K562 (cell line): Measurements from ENCODE around the gene CDC42SE2. TPM values are rescaled to one million over a fixed set of nuclear protein-coding genes. Genes with fewer than 3 reads are reported as not detected.

Source experiments
- ATAC-seq: fragments of 200-7000 bp; cut with Tn5 transposase; 3 replicates; pipeline ENCODE4 v1.9.1; 2020; ENCODE audit warnings: moderate library complexity
- BruUV-seq: library from RNA; stranded (reverse); fragments of 400-500 nt; replicated peaks from 2 replicates; lab custom pipeline; 2021; lab: Mats Ljungman, UMichigan
- CTCF ChIA-PET: fragments of 300-600 bp; formaldehyde crosslinking; extraction: SDS; loops from one replicate; lab custom pipeline; 2021; ENCODE audit warnings: low intra/inter-chr PET ratio; lab: Yijun Ruan, JAX
- POLR2A ChIA-PET: fragments of 300-600, 350-650 bp; sonication (Branson Sonifier 250); formaldehyde crosslinking; extraction: SDS; loops from one replicate; lab custom pipeline; 2021; ENCODE audit warnings: antibody characterized with exemption, inconsistent platforms; lab: Yijun Ruan, JAX
- DNase-seq, 4 experiments: peaks; one replicate each; pipeline versions ENCODE4 v3.0.0 to v3.0.0-alpha.2; 2011 to 2018; ENCODE audit warnings: low spot score in 3 of 4, mixed read lengths in 3 of 4; ENCODE audit errors: extremely low read depth in 1 of 4
- FAIRE-seq: peaks from 2 replicates; lab custom pipeline; 2011; peaks lifted over from hg19 to GRCh38; lab: Jason Lieb, UNC
- H2AFZ ChIP-seq: 2 replicates; pipeline ENCODE4 v1.6.0; 2011; ENCODE audit warnings: low read depth, low read length, control low read depth, inconsistent platforms
- H3K27ac ChIP-seq: fragments of 200-600 bp; 3 replicates; pipeline ENCODE4 v1.8.0; 2011; ENCODE audit warnings: low read depth, mild to moderate bottlenecking, control low read depth, inconsistent platforms, low read length, moderate library complexity, mixed read lengths; ENCODE audit errors: extremely low read depth
- H3K27me3 ChIP-seq, 2 experiments: fragments of 300-600 bp in 1 of 2; 2 replicates in 1 of 2; 3 replicates in 1 of 2; pipeline versions ENCODE4 v1.6.0 to v1.8.0; 2011; ENCODE audit warnings: inconsistent platforms in 2 of 2, low read length in 2 of 2, mild to moderate bottlenecking in 1 of 2, mixed read lengths in 1 of 2, moderate library complexity in 1 of 2; ENCODE audit not compliant: control insufficient read depth in 2 of 2, insufficient read depth in 2 of 2
- H3K36me3 ChIP-seq: fragments of 300-600 bp; 3 replicates; pipeline ENCODE4 v1.8.0; 2011; ENCODE audit warnings: mild to moderate bottlenecking, low read length, inconsistent platforms; ENCODE audit not compliant: control insufficient read depth, insufficient read depth
- H3K4me1 ChIP-seq, 2 experiments: fragments of 200-600 bp in 1 of 2; replicated peaks in 1 of 2; 2 replicates in 1 of 2; 3 replicates in 1 of 2; pipeline versions ENCODE4 v1.5.1 to v1.8.0; 2011; ENCODE audit warnings: inconsistent platforms in 2 of 2, low read length in 2 of 2, mild to moderate bottlenecking in 1 of 2, mixed read lengths in 1 of 2, moderate library complexity in 1 of 2; ENCODE audit not compliant: control insufficient read depth in 2 of 2, insufficient read depth in 2 of 2
- H3K4me2 ChIP-seq: 2 replicates; pipeline ENCODE4 v1.6.1; 2011; ENCODE audit warnings: low read length, control low read depth, inconsistent platforms, mixed read lengths; ENCODE audit not compliant: insufficient read depth
- H3K4me3 ChIP-seq: fragments of 200-600 bp; sonication (generic), shearing (Covaris generic); 2 replicates; pipeline ENCODE4 v1.5.1; 2016; ENCODE audit warnings: control low read depth, inconsistent platforms
- H3K79me2 ChIP-seq: fragments of 200-600 bp; 3 replicates; pipeline ENCODE4 v1.8.0; 2011; ENCODE audit warnings: low read length, inconsistent platforms; ENCODE audit not compliant: control insufficient read depth, insufficient read depth
- H3K9ac ChIP-seq, 2 experiments: 2 replicates each; pipeline versions ENCODE4 v1.6.0 to v1.6.1; 2011; ENCODE audit warnings: low read depth in 2 of 2, low read length in 2 of 2, control low read depth in 1 of 2, inconsistent platforms in 1 of 2, mild to moderate bottlenecking in 1 of 2, mixed read lengths in 1 of 2; ENCODE audit not compliant: insufficient read depth in 1 of 2
- H3K9me1 ChIP-seq: one replicate; pipeline ENCODE4 v1.6.0; 2011; ENCODE audit warnings: inconsistent platforms, mild to moderate bottlenecking, low read length, moderate library complexity; ENCODE audit not compliant: control insufficient read depth, insufficient read depth
- H3K9me3 ChIP-seq: replicated peaks from 2 replicates; pipeline ENCODE4 v1.5.1; 2011; ENCODE audit warnings: low read depth, low read length, inconsistent platforms; ENCODE audit not compliant: control insufficient read depth, insufficient read depth
- H4K20me1 ChIP-seq: replicated peaks from 2 replicates; pipeline ENCODE4 v1.6.1; 2011; ENCODE audit warnings: low read length, inconsistent platforms, mixed read lengths; ENCODE audit not compliant: control insufficient read depth, insufficient read depth
- KDM2B ChIP-seq: fragments of 250-450 bp; sonication (Bioruptor Pico); IDR thresholded peaks from 2 replicates; pipeline ENCODE4 v1.8.0; 2021; ENCODE audit warnings: mild to moderate bottlenecking, moderate library complexity
- KLF10 ChIP-seq: fragments of 250-450 bp; sonication (Bioruptor Pico); IDR thresholded peaks from 2 replicates; pipeline ENCODE4 v1.6.1; 2021; ENCODE audit warnings: matching md5 sums
- MAFK ChIP-seq: IDR thresholded peaks from 2 replicates; pipeline ENCODE4 v1.6.1; 2011; ENCODE audit warnings: low read length, improper control_type of control experiment
- MTA2 ChIP-seq: fragments of 450-650 bp; IDR thresholded peaks from 2 replicates; pipeline ENCODE4 v1.6.1; 2016; ENCODE audit warnings: low read depth
- RBBP5 ChIP-seq: fragments of 200-600 bp; sonication (generic); IDR thresholded peaks from 2 replicates; pipeline ENCODE4 v1.6.1; 2012; ENCODE audit warnings: borderline replicate concordance, mild to moderate bottlenecking, low read length, control low read depth, inconsistent platforms; ENCODE audit not compliant: insufficient read depth, poor library complexity, severe bottlenecking
- RBM25 ChIP-seq: fragments of 200-400 bp; formaldehyde crosslinking; IDR thresholded peaks from 2 replicates; pipeline ENCODE4 v1.6.1; 2018; ENCODE audit warnings: low read length, low read depth, moderate library complexity; ENCODE audit not compliant: severe bottlenecking
- RBM39 ChIP-seq: fragments of 200-400 bp; formaldehyde crosslinking; optimal IDR thresholded peaks from 2 replicates; pipeline ENCODE3; 2018; ENCODE audit warnings: low read depth, low read length
- STAT5A ChIP-seq: IDR thresholded peaks from 2 replicates; pipeline ENCODE4 v1.6.1; 2012; ENCODE audit warnings: low read length, inconsistent platforms, borderline replicate concordance
- TAL1 ChIP-seq: fragments of 450-650 bp; IDR thresholded peaks from 2 replicates; pipeline ENCODE4 v1.6.1; 2016; ENCODE audit warnings: mild to moderate bottlenecking
- ZNF121 ChIP-seq: sonication (generic); formaldehyde crosslinking; conservative IDR thresholded peaks from 2 replicates; pipeline ENCODE4 v1.8.0; 2022; ENCODE audit warnings: missing genetic modification reagents
- ZNF707 ChIP-seq: fragments of 250-450 bp; sonication (Bioruptor Pico); conservative IDR thresholded peaks from 2 replicates; pipeline ENCODE4 v1.8.0; 2022; ENCODE audit warnings: inconsistent platforms, mild to moderate bottlenecking, moderate library complexity
- WGBS: fragments of 100-300 bp; shearing (Covaris generic); methylation state at CpG from one replicate; pipeline ENCODE4 v1.1.6; 2016; ENCODE audit warnings: low coverage, mixed read lengths; ENCODE audit not compliant: insufficient coverage; ENCODE audit errors: missing lambda C conversion rate; 5-methylcytosine and 5-hydroxymethylcytosine counted together
- in situ Hi-C: fragments of 300-500 bp; cut with MboI; formaldehyde crosslinking; loops from 4 replicates; pipeline ENCODE4 v1.15.0; 2018; ENCODE audit warnings: inconsistent platforms, mixed read lengths
- intact Hi-C: fragments of 100-400 bp; cut with micrococcal nuclease; formaldehyde crosslinking; loops from 2 replicates; pipeline ENCODE4 v1.14.2; 2022
- polyA plus RNA-seq, 8 experiments: library from polyadenylated mRNA; depleted of rRNA in 4 of 8; stranded (reverse) in 5 of 8; unstranded in 3 of 8; fragments of >200 nt; fragmentation: Nextera tagmentation in 2 of 8; fragmentation: Illumina TruSeq in 1 of 8; extraction: Ambion mirVana in 2 of 8; extraction: Trizol in 1 of 8; gene quantifications; 2 replicates each; pipeline versions ENCODE4 v1.2.1 to v1.2.3, GENCODE V29; 2011 to 2014; ENCODE audit warnings: inconsistent platforms in 1 of 8, missing spikeins in 1 of 8
- total RNA-seq, 7 experiments: library from RNA; depleted of rRNA in 6 of 7; stranded (reverse); fragments of >200 nt in 6 of 7; fragmentation: Illumina TruSeq in 2 of 7; extraction: Trizol in 2 of 7; gene quantifications; 2 replicates each; pipeline versions ENCODE4 v1.2.1 to v1.2.3, GENCODE V29; 2011 to 2021; ENCODE audit warnings: low replicate concordance in 1 of 7
- TF ChIP-seq, protein P1 (sequence below): sonication (generic); formaldehyde crosslinking; IDR thresholded peaks from 2 replicates; pipeline ENCODE4 v1.8.0; 2022; ENCODE audit warnings: mild to moderate bottlenecking, missing genetic modification reagents
- TF ChIP-seq, protein P2 (sequence below): fragments of 250-450 bp; sonication (Bioruptor Pico); IDR thresholded peaks from 2 replicates; pipeline ENCODE4 v1.8.0; 2022; ENCODE audit warnings: inconsistent platforms, mild to moderate bottlenecking, moderate library complexity, borderline replicate concordance

CDC42SE2 gene
- total and polyA plus RNA-seq, 9 of the 15 experiments (the other 6 are each of a cell fraction or from before 2014, with no cell fraction given) = 24.8 to 44.3 (median 32.7) TPM

DNA sequence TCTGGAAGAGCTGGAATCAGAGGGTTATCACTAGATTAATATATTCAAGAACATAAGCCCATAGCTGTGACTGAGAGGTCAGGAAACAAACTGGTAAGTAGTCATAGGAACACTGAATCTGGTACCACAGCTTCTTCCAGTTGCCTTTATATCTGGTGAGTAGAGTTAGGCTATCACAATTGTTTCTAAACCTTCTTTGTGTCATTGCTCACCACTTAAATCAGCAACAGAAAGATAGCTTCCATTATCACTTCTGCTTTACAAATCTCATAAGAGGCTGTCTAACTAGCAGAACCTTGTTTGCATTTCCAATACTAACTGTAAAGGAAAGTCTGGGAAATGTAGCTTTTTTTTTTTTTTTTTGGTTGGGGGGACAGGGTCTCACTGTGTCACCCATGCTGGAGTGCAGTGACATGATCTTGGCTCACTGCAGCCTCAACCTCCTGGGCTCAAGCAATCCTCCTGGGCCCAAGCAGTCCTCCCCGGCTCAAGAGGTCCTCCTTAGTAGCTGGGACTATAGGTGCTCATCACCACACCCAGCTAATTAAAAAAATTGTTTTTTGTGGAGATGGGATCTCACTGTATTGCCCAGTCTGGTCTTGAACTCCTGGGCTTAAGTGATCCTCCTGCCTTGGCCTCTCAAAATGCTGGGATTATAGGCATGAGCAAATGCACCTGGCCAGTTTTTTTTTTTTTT is 22.0 kb downstream of the CDC42SE2 start:
- H3K9me3 ChIP-seq = no peaks in the 10 kb centered on the region
- in situ Hi-C loops = no loop called here
- H3K4me1 ChIP-seq = no peaks in the 10 kb centered on the region
- BruUV-seq = no TSS peak
- peaks cover 7% of the 10 kb centered on the region; the same call in 1 of the 3 replicates for H3K36me3 ChIP-seq
- H4K20me1 ChIP-seq = no peaks in the 10 kb centered on the region
- H3K9me1 ChIP-seq = no peaks in the 10 kb centered on the region
- no peak overlapping the region for H3K27ac ChIP-seq
- H3K4me2 ChIP-seq = no peak overlapping the region
- no peak overlapping the region for H3K9ac ChIP-seq
- peaks cover 87% of the 10 kb centered on the region for H3K79me2 ChIP-seq
- no peak overlapping the region for H3K4me3 ChIP-seq
- intact Hi-C loops = no loop called here
- 86% methylated on average over 1 of the region's 1 CpG for WGBS
- FAIRE-seq (no peak), DNase-seq (no peak), ATAC-seq (no peak)
- POLR2A ChIA-PET = interaction anchor here (0.7 to 1.4 kb wide), 5 partner anchors 19 to 57 kb away, joined by 3 to 5 read pairs (median 3); partner anchors contain the start of gene CDC42SE2
- no peak overlapping the region for H2AFZ ChIP-seq
- TF ChIP-seq RBM25 (peak; percentile 41), ZNF121 (peak; percentile 78), RBM39 (no peak)
- TF ChIP-seq, all 486 proteins: peak for 2
- CTCF ChIA-PET = no interaction called here
- no peaks in the 10 kb centered on the region for H3K27me3 ChIP-seq

DNA sequence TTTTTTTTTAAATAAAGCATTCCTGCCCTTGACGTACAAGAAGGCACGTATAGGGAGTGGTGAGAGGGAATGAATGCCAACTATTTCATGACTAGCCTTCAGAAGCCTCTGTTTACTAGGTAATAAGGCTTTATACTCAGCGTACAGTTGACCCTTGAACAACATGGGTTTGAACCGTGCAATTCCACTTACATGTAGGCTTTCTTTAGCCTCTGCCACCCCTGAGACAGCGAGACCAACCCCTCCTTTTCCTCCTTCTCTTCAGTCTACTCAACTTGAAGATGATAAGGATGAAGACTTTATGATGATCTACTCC is 22.5 kb downstream of the CDC42SE2 start:
- WGBS = 99% methylated on average over 5 of the region's 5 CpGs
- ChIA-PET POLR2A (interaction anchor here (0.7 to 0.9 kb wide), 3 partner anchors 19 to 28 kb away, joined by 3 read pairs; no protein-coding TSS in a partner anchor), CTCF (no interaction called here)
- Histone ChIP-seq H4K20me1 (no peaks in the 10 kb centered on the region), H3K9me3 (no peaks in the 10 kb centered on the region), H3K27ac (no peak overlapping the region), H3K27me3 (no peaks in the 10 kb centered on the region), H2AFZ (no peak overlapping the region), H3K9me1 (no peaks in the 10 kb centered on the region), H3K79me2 (peaks cover 87% of the 10 kb centered on the region), H3K36me3 (peaks cover 7% of the 10 kb centered on the region; the same call in 1 of the 3 replicates), H3K9ac (no peak overlapping the region), H3K4me1 (no peaks in the 10 kb centered on the region), H3K4me3 (no peak overlapping the region), H3K4me2 (no peak overlapping the region)
- ATAC-seq = no peak
- intact Hi-C loops (no loop called here), in situ Hi-C loops (no loop called here)
- no peak for DNase-seq
- no TSS peak for BruUV-seq
- no peak for FAIRE-seq
- TF ChIP-seq TAL1 (no peak), STAT5A (no peak), RBBP5 (no peak), MAFK (no peak), MTA2 (no peak), KLF10 (CRISPR knock-in tag) (no peak), KDM2B (CRISPR knock-in tag) (no peak), ZNF707 (CRISPR knock-in tag) (no peak)
- TF ChIP-seq, protein P1, sequence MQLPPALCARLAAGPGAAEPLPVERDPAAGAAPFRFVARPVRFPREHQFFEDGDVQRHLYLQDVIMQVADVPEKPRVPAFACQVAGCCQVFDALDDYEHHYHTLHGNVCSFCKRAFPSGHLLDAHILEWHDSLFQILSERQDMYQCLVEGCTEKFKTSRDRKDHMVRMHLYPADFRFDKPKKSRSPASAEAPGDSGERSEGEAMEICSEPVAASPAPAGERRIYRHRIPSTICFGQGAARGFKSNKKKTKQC (CRISPR knock-in tag) = no peak
- TF ChIP-seq, protein P2, sequence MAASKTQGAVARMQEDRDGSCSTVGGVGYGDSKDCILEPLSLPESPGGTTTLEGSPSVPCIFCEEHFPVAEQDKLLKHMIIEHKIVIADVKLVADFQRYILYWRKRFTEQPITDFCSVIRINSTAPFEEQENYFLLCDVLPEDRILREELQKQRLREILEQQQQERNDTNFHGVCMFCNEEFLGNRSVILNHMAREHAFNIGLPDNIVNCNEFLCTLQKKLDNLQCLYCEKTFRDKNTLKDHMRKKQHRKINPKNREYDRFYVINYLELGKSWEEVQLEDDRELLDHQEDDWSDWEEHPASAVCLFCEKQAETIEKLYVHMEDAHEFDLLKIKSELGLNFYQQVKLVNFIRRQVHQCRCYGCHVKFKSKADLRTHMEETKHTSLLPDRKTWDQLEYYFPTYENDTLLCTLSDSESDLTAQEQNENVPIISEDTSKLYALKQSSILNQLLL = no peak
